HG03442 (cell line): ENCODE measurements around the gene EFHC1.

Experiments
- ATAC-seq: cut with Tn5 transposase; IDR thresholded peaks from one replicate; pipeline ENCODE4 v1.9.1; 2021; ENCODE audit warnings: mild to moderate bottlenecking, moderate library complexity; ENCODE audit not compliant: unreplicated experiment

The EFHC1 gene

GRCh38 chr6:52537001-52537753 is 117.0 kb downstream of the EFHC1 start:
- peak; percentile 63 for ATAC-seq

GRCh38 chr6:52538252-52538900 is 118.2 kb downstream of the EFHC1 start:
- no peak for ATAC-seq

GRCh38 chr6:52538901-52539354 is 118.8 kb downstream of the EFHC1 start:
- ATAC-seq: no peak

- ATAC-seq: no peak
Observed at GRCh38 chr6:52539607-52540006, 119.5 kb downstream of the EFHC1 start.

GRCh38 chr6:52540286-52540902 is 120.3 kb downstream of the EFHC1 start:
- ATAC-seq: no peak

- no peak for ATAC-seq
Observed at GRCh38 chr6:52541135-52541534, 121.0 kb downstream of the EFHC1 start.

- ATAC-seq: no peak
Observed at GRCh38 chr6:52543262-52543661, 123.1 kb downstream of the EFHC1 start.

- ATAC-seq: no peak
Observed at GRCh38 chr6:52543729-52544601, 123.8 kb downstream of the EFHC1 start.

- ATAC-seq: no peak
Observed at GRCh38 chr6:52544602-52545405, 124.7 kb downstream of the EFHC1 start.

- ATAC-seq: peak; percentile 21
Observed at GRCh38 chr6:52545406-52546119, 125.4 kb downstream of the EFHC1 start.

GRCh38 chr6:52546192-52546591 is 126.0 kb downstream of the EFHC1 start:
- ATAC-seq: peak; percentile 56

- peak; percentile 75 for ATAC-seq
Observed at GRCh38 chr6:52546678-52547077, 126.5 kb downstream of the EFHC1 start.

GRCh38 chr6:52547647-52548352 is 127.7 kb downstream of the EFHC1 start:
- no peak for ATAC-seq

GRCh38 chr6:52548353-52548713 is 128.2 kb downstream of the EFHC1 start:
- no peak for ATAC-seq

- ATAC-seq: no peak
Observed at GRCh38 chr6:52548999-52549398, 128.9 kb downstream of the EFHC1 start.

GRCh38 chr6:52549428-52549827 is 129.3 kb downstream of the EFHC1 start:
- ATAC-seq: no peak

GRCh38 chr6:52550014-52550575 is 130.0 kb downstream of the EFHC1 start:
- no peak for ATAC-seq

GRCh38 chr6:52550870-52551269 is 130.7 kb downstream of the EFHC1 start:
- no peak for ATAC-seq
